ENCODE measurements around the gene CUL4A.

CUL4A gene

DNA sequence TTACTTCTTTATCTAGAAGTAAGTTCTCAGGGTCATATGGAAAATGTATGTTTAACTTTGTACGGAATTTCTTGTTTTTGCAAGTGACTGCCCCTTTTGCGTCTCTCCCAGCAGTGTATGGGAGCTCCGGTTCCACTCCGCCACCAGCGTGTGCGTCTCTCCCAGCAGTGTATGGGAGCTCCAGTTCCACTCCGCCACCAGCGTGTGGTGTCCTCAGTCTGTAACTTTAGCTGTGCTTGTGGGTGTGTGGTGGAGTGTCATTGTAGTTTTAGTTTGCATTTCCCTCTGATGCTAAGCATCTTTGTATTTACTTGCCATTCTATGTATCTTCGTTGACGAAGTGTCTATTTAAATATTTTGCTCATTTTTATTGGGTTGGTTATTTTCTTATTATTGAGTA lies 2.4 kb downstream of the CUL4A start:
- H3K4me3 ChIP-seq (replicated peaks; ENCODE audit: low read depth, low read length), result no peak overlapping the region
- no peak for DNase-seq (ENCODE audit: extremely low read depth, insufficient read length)
- H3K36me3 ChIP-seq (ENCODE audit: control insufficient read depth, insufficient read depth, low read length), result peaks cover 3% of the 10 kb centered on the region
- H3K27me3 ChIP-seq (replicated peaks; ENCODE audit: control insufficient read depth, insufficient read depth, low read length), result no peaks in the 10 kb centered on the region
- TF ChIP-seq, protein P1, sequence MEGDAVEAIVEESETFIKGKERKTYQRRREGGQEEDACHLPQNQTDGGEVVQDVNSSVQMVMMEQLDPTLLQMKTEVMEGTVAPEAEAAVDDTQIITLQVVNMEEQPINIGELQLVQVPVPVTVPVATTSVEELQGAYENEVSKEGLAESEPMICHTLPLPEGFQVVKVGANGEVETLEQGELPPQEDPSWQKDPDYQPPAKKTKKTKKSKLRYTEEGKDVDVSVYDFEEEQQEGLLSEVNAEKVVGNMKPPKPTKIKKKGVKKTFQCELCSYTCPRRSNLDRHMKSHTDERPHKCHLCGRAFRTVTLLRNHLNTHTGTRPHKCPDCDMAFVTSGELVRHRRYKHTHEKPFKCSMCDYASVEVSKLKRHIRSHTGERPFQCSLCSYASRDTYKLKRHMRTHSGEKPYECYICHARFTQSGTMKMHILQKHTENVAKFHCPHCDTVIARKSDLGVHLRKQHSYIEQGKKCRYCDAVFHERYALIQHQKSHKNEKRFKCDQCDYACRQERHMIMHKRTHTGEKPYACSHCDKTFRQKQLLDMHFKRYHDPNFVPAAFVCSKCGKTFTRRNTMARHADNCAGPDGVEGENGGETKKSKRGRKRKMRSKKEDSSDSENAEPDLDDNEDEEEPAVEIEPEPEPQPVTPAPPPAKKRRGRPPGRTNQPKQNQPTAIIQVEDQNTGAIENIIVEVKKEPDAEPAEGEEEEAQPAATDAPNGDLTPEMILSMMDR (IDR thresholded peaks at IDR 0.05; ENCODE audit: insufficient read depth, low read length, poor library complexity, severe bottlenecking), result no peak

DNA sequence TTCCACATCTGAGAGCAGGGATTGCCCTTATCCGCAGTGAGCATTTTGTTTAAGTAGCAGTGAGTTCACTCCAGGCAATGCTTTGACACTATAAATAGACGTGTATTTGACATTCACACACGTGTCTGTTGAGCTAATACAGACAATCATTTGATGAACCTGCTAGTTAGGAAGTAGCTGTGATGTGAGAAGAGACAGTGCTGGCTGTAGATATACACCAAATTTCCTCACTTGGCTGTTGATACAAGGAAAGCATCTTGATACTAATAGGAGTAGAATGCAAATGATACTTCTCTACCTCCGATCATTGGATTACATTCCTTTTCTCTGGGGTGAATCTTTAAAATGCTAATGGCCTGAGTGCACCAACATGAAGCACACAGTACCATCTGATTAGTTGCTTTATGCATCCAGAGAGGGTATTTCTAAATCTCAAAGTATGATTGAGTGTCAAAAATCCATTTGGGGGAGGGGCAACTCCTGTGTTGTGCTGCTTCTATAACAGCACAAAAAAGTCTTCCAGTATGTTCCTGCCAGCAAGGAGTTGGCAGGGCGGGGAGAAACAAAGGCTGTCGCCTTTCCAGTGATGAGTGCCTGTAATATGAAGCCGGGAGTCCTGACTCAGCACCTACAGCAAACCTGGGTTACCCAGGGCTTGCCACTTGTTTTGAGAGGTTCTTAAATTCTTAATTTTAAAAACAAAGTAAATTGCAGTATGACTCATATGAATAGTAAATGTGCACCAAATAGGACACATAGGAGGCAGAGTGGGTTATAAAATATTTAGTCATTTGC lies 7.0 kb downstream of the CUL4A start:
- Histone ChIP-seq H3K36me3 (ENCODE audit: control insufficient read depth, insufficient read depth, low read length) (peaks cover 10% of the 10 kb centered on the region), H3K27me3 (replicated peaks; ENCODE audit: control insufficient read depth, insufficient read depth, low read length) (no peaks in the 10 kb centered on the region), H3K4me3 (replicated peaks; ENCODE audit: low read depth, low read length) (no peak overlapping the region)
- no peak for DNase-seq (ENCODE audit: extremely low read depth, insufficient read length)
- TF ChIP-seq, protein P1 (IDR thresholded peaks at IDR 0.05; ENCODE audit: insufficient read depth, low read length, poor library complexity, severe bottlenecking), result no peak

DNA sequence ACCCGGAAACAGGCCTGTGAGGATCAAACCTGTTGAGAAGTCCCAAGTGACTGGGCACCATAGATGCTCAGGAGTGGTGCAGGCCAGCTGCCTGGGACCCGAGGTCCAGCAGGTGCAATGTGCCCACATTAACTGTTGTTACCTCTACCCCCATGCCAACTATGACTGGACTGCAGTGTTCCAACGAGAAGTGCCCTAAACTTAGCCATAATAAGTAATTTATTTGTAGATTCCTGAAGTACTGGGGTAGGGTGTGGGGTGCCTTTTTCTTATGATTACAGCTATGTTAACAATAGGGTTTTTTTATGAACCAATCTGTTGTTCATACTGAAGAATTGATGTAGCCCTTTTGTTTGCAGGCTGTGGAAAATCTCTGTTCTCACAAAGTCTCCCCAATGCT lies 9.2 kb downstream of the CUL4A start:
- peaks cover 17% of the 10 kb centered on the region for H3K36me3 ChIP-seq (ENCODE audit: control insufficient read depth, insufficient read depth, low read length)
- H3K4me3 ChIP-seq (replicated peaks; ENCODE audit: low read depth, low read length), result no peak overlapping the region
- H3K27me3 ChIP-seq (replicated peaks; ENCODE audit: control insufficient read depth, insufficient read depth, low read length), result no peaks in the 10 kb centered on the region
- TF ChIP-seq, protein P1 (IDR thresholded peaks at IDR 0.05; ENCODE audit: insufficient read depth, low read length, poor library complexity, severe bottlenecking), result no peak
- no peak for DNase-seq (ENCODE audit: extremely low read depth, insufficient read length)

DNA sequence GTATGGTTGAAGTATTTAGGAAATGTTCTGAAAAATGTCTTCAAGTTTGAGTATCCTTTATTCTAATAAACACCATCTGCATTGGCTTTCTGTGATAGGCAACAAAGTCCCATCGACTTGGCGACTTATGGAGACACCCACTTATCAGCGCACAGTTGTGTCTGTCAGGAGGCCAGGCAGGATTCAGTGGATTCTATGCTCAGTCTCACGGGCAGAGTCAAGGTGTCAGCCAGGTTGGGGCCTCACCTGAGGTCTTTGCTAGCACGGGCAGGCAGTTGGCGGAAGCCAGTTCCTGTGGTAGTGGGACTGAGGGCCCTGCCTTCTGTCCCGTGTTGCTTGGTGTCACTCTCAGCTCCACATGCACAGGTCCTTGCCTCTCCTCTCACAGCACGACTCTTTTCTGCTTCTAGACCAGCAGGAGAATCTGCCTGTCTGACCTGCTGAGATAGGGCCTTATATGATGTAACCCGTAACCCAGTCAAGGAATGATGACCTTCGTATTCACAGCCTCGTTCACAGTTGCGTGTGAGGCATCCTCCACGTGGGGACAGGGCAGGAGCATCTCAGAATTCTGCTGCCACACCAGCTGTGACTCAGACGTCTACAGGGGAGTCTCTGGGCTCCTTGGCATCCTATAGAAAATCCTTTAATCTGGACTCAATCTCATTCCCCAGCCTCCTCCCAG lies 10.0 kb downstream of the CUL4A start:
- no peak overlapping the region for H3K4me3 ChIP-seq (replicated peaks; ENCODE audit: low read depth, low read length)
- no peak for DNase-seq (ENCODE audit: extremely low read depth, insufficient read length)
- TF ChIP-seq, protein P1 (IDR thresholded peaks at IDR 0.05; ENCODE audit: insufficient read depth, low read length, poor library complexity, severe bottlenecking), result no peak
- H3K36me3 ChIP-seq (ENCODE audit: control insufficient read depth, insufficient read depth, low read length), result peaks cover 20% of the 10 kb centered on the region
- H3K27me3 ChIP-seq (replicated peaks; ENCODE audit: control insufficient read depth, insufficient read depth, low read length), result no peaks in the 10 kb centered on the region

DNA sequence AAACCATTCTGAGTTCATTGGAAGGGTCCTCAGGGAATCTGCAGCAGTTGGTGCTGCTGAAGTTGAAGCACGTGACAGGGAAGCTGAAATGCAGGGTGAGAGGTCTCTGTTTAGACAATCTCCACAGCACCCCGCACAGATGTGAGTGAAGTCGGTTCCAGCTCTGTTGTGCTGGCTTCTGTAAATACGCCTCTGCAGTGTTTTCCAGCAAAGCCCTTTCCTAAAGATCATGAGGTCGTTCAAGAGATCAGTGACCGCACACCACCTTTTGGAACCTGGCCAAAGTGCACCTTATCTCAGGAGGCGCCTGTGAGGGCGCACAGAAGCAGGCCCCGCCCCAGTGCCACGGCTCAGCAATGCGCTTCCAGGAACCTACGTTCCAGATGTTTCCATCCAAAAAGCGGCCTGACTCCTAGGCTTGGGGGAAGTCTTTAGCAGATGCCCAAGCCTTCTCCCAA lies 10.8 kb downstream of the CUL4A start:
- Histone ChIP-seq H3K27me3 (replicated peaks; ENCODE audit: control insufficient read depth, insufficient read depth, low read length) (no peaks in the 10 kb centered on the region), H3K36me3 (ENCODE audit: control insufficient read depth, insufficient read depth, low read length) (peaks cover 23% of the 10 kb centered on the region), H3K4me3 (replicated peaks; ENCODE audit: low read depth, low read length) (no peak overlapping the region)
- TF ChIP-seq, protein P1 (IDR thresholded peaks at IDR 0.05; ENCODE audit: insufficient read depth, low read length, poor library complexity, severe bottlenecking), result no peak
- DNase-seq (ENCODE audit: extremely low read depth, insufficient read length), result no peak

Data from GM06990 (cell line).